Stimulated activated CD4-positive, alpha-beta T cell treated with anti-CD3 and anti-CD28 coated beads, TNF-alpha, amount 100 ng/mL, for 48 hours (primary cell): ENCODE data around the gene SH3RF2.
A peak's percentile ranks its signal among the peaks of the same experiment; 100 is the strongest.
"Not testable (repeated sequence)": the region's sequence is repeated elsewhere in the genome, so short reads cannot be mapped to it uniquely, and the experiment has no call there.

ENCODE experiments used
- DNase-seq, 3 donors: peaks; one replicate each; pipeline ENCODE4 v3.0.0-alpha.2; 2020; ENCODE audit warnings: low read depth in 3 of 3

The SH3RF2 gene

GRCh38 chr5:146078566-146078965 lies 142.2 kb downstream of the SH3RF2 start:
- no peak for DNase-seq

GRCh38 chr5:146079695-146080373 lies 143.5 kb downstream of the SH3RF2 start:
- peak in 2 of 3 donors; percentile 1 for DNase-seq

GRCh38 chr5:146081556-146081955 lies 145.2 kb downstream of the SH3RF2 start:
- no peak for DNase-seq

- no peak for DNase-seq
These were observed 146.4 kb downstream of the SH3RF2 start for GRCh38 chr5:146082798-146083197.

- DNase-seq = no peak
These were observed 148.0 kb downstream of the SH3RF2 start for GRCh38 chr5:146084376-146084775.

GRCh38 chr5:146088098-146088497 lies 151.7 kb downstream of the SH3RF2 start:
- DNase-seq = no peak

- DNase-seq = no peak
These were observed 152.9 kb downstream of the SH3RF2 start for GRCh38 chr5:146089287-146089686.

GRCh38 chr5:146091881-146092280 lies 155.5 kb downstream of the SH3RF2 start:
- no peak for DNase-seq

- no peak for DNase-seq
These were observed 161.7 kb downstream of the SH3RF2 start for GRCh38 chr5:146098047-146098446.

- no peak for DNase-seq
These were observed 165.3 kb downstream of the SH3RF2 start for GRCh38 chr5:146101646-146102045.

- no peak for DNase-seq
These were observed 167.2 kb downstream of the SH3RF2 start for GRCh38 chr5:146103594-146103993.

GRCh38 chr5:146105477-146105876 lies 169.1 kb downstream of the SH3RF2 start, which contains the start of gene PLAC8L1:
PLAC8L1 (minus strand) TSS chr5:146105577; CDS start chr5:146104311, 1,266 bp downstream.
- DNase-seq = no peak

- no peak for DNase-seq
These were observed 171.5 kb downstream of the SH3RF2 start for GRCh38 chr5:146107901-146108300.

- not testable (repeated sequence) for DNase-seq
These were observed 172.5 kb downstream of the SH3RF2 start for GRCh38 chr5:146108870-146109269.

- DNase-seq = no peak
These were observed 173.0 kb downstream of the SH3RF2 start for GRCh38 chr5:146109379-146109778.

GRCh38 chr5:146111409-146111808 lies 175.0 kb downstream of the SH3RF2 start:
- no peak for DNase-seq

GRCh38 chr5:146112476-146112875 lies 176.1 kb downstream of the SH3RF2 start:
- no peak for DNase-seq
